Endothelial cell of umbilical vein (primary cell): Measurements from ENCODE around the gene GIGYF2.

Experiments used
- CTCF ChIP-seq, 2 donors: IDR thresholded peaks; 1 replicate in 1 of 2; 2 replicates in 1 of 2; pipeline ENCODE4 v1.5.1; 2011; ENCODE audit warnings: low read length in 2 of 2, mild to moderate bottlenecking in 2 of 2, moderate library complexity in 2 of 2, control low read depth in 1 of 2, inconsistent platforms in 1 of 2, low read depth in 1 of 2; ENCODE audit not compliant: insufficient read depth in 1 of 2; ENCODE audit errors: extremely low read depth in 1 of 2
- EZH2 ChIP-seq: IDR thresholded peaks from 2 replicates; pipeline ENCODE4 v1.6.1; 2012; ENCODE audit warnings: borderline replicate concordance, low read depth, mild to moderate bottlenecking, moderate library complexity, low read length, inconsistent platforms; ENCODE audit not compliant: severe bottlenecking
- FOS ChIP-seq: IDR thresholded peaks from 2 replicates; pipeline ENCODE4 v1.6.1; 2011; ENCODE audit warnings: mild to moderate bottlenecking, low read length, moderate library complexity, borderline replicate concordance; ENCODE audit not compliant: insufficient read depth
- GATA2 ChIP-seq: IDR thresholded peaks from 2 replicates; pipeline ENCODE4 v1.7.0; 2011; ENCODE audit warnings: low read depth, mild to moderate bottlenecking, moderate library complexity, mixed read lengths, low read length; ENCODE audit not compliant: insufficient read length, insufficient read depth
- MYC ChIP-seq: IDR thresholded peaks from one replicate; pipeline ENCODE4 v1.6.1; 2011; ENCODE audit warnings: mild to moderate bottlenecking, low read depth, low read length
- POLR2A ChIP-seq: IDR thresholded peaks from 2 replicates; pipeline ENCODE4 v1.6.1; 2012; ENCODE audit warnings: low read depth, mild to moderate bottlenecking, control low read depth, low read length
- POLR2AphosphoS5 ChIP-seq: IDR thresholded peaks from 2 replicates; pipeline ENCODE4 v1.6.1; 2012; ENCODE audit warnings: low read depth, mild to moderate bottlenecking, control low read depth, low read length, moderate library complexity; ENCODE audit not compliant: insufficient read depth

GRCh38 chr2:232854082-232854481, 157.0 kb downstream of the GIGYF2 start:
- TF ChIP-seq CTCF (IDR thresholded peaks at IDR 0.05; ENCODE audit: extremely low read depth in 1 of 2, insufficient read depth in 1 of 2, low read depth in 1 of 2, low read length in 2 of 2), result no peak
- no peak for TF ChIP-seq POLR2A
- TF ChIP-seq EZH2, result no peak
- no peak for TF ChIP-seq MYC
- no peak for TF ChIP-seq POLR2AphosphoS5
- no peak for TF ChIP-seq GATA2
- peak; percentile 54 for TF ChIP-seq FOS
